ENCODE results near the gene CDK12. TPM values are rescaled to one million over a fixed set of nuclear protein-coding genes. Genes with fewer than 3 reads are reported as not detected.
"Not testable (repeated sequence)": the region's sequence is repeated elsewhere in the genome, so short reads cannot be mapped to it uniquely, and the experiment has no call there.

The CDK12 gene
- total RNA-seq, 1 donor from 2014 or later = 33.1 TPM

GRCh38 chr17:39507511-39507910 is 46.2 kb downstream of the CDK12 start:
- no peak for DNase-seq

GRCh38 chr17:39508987-39509386 is 47.7 kb downstream of the CDK12 start:
- DNase-seq = no peak

GRCh38 chr17:39513309-39513708 is 52.0 kb downstream of the CDK12 start:
- DNase-seq = no peak

- DNase-seq = no peak
Observed at GRCh38 chr17:39513915-39514314, 52.6 kb downstream of the CDK12 start.

- DNase-seq = no peak
Observed at GRCh38 chr17:39517224-39517623, 55.9 kb downstream of the CDK12 start.

- no peak for DNase-seq
Observed at GRCh38 chr17:39525801-39526506, 64.7 kb downstream of the CDK12 start.

- no peak for DNase-seq
Observed at GRCh38 chr17:39527220-39527813, 66.0 kb downstream of the CDK12 start.

- DNase-seq = no peak
Observed at GRCh38 chr17:39529455-39529854, 68.2 kb downstream of the CDK12 start.

GRCh38 chr17:39530513-39530912 is 69.2 kb downstream of the CDK12 start:
- DNase-seq = no peak

GRCh38 chr17:39531252-39531651 is 70.0 kb downstream of the CDK12 start:
- no peak for DNase-seq

GRCh38 chr17:39533891-39534290 is 72.6 kb downstream of the CDK12 start:
- no peak for DNase-seq

GRCh38 chr17:39534768-39535405 is 73.6 kb downstream of the CDK12 start:
- no peak for DNase-seq

- no peak for DNase-seq
Observed at GRCh38 chr17:39536468-39536867, 75.2 kb downstream of the CDK12 start.

GRCh38 chr17:39537364-39537763 is 76.1 kb downstream of the CDK12 start:
- not testable (repeated sequence) for DNase-seq

GRCh38 chr17:39538866-39539265 is 77.6 kb downstream of the CDK12 start:
- DNase-seq = no peak

GRCh38 chr17:39540611-39541010 is 79.3 kb downstream of the CDK12 start:
- no peak for DNase-seq

- no peak for DNase-seq
Observed at GRCh38 chr17:39541652-39542051, 80.4 kb downstream of the CDK12 start.

- no peak for DNase-seq
Observed at GRCh38 chr17:39543176-39543575, 81.9 kb downstream of the CDK12 start.

- DNase-seq = no peak
Observed at GRCh38 chr17:39543664-39544063, 82.4 kb downstream of the CDK12 start.

GRCh38 chr17:39544361-39544760 is 83.1 kb downstream of the CDK12 start:
- not testable (repeated sequence) for DNase-seq

GRCh38 chr17:39547713-39548478 is 86.6 kb downstream of the CDK12 start:
- DNase-seq = peak; percentile 38

GRCh38 chr17:39548494-39549225 is 87.4 kb downstream of the CDK12 start:
- no peak for DNase-seq

Measured in skin of body (tissue), 2 donors.